Pancreas (tissue), 10 donors: ENCODE measurements around the gene AGBL4. TPM values are rescaled to one million over a fixed set of nuclear protein-coding genes. Genes with fewer than 3 reads are reported as not detected.

Experiments
- ATAC-seq, 4 donors: fragments of 200-7000 bp; cut with Tn5 transposase; one replicate each; pipeline versions ENCODE4 v1.8.0 to v1.9.1; 2020; ENCODE audit warnings: mild to moderate bottlenecking in 4 of 4, moderate library complexity in 4 of 4
- DNase-seq, 6 donors: peaks; one replicate each; pipeline ENCODE4 v3.0.0-alpha.2; 2020
- FAIRE-seq: peaks from 2 replicates; lab custom pipeline; 2012; peaks lifted over from hg19 to GRCh38; lab: Jason Lieb, UNC
- H3K27ac ChIP-seq, 4 donors: fragments of 200-600 bp; sonication (generic); 1 replicate in 3 of 4; 2 replicates in 1 of 4; pipeline versions ENCODE4 v1.5.0 to v1.8.0; 2020
- H3K27me3 ChIP-seq, 4 donors: fragments of 200-600 bp; one replicate each; pipeline ENCODE4 v1.8.0; 2021
- H3K36me3 ChIP-seq, 3 donors: fragments of 200-600 bp; sonication (generic) in 1 of 3; one replicate each; pipeline versions ENCODE4 v1.5.0 to v1.8.0; 2020 to 2021
- H3K4me1 ChIP-seq, 3 donors: fragments of 200-600 bp; one replicate each; pipeline ENCODE4 v1.8.0; 2021
- H3K4me3 ChIP-seq, 4 donors: fragments of 200-600 bp; sonication (generic) in 2 of 4; one replicate each; pipeline versions ENCODE4 v1.5.0 to v1.8.0; 2020 to 2021
- H3K9me3 ChIP-seq, 4 donors: fragments of 200-600 bp; one replicate each; pipeline ENCODE4 v1.8.0; 2021
- whole genome bisulfite sequencing, 2 donors: extraction: QIAGEN DNeasy Blood & Tissue Kit; methylation state at CpG; one replicate each; pipeline ENCODE4 v1.1.7; 2013; 5-methylcytosine and 5-hydroxymethylcytosine counted together
- intact Hi-C, 3 donors: fragments of 100-400 bp; cut with DNase I; formaldehyde crosslinking; loops; one replicate each; pipeline versions ENCODE4 v1.11.1 to v1.14.2; 2022
- polyA plus RNA-seq, 2 donors: library from polyadenylated mRNA; stranded (reverse); fragments of 200-250 nt; gene quantifications; one replicate each; pipeline ENCODE4 v1.2.3, GENCODE V29; 2013
- total RNA-seq, 6 donors: library from RNA; stranded (reverse); fragmentation: NEBNext Ultra II Directional in 4 of 6; extraction: Animal tissue kit (Norgen Biotek cat#: 25700) in 4 of 6; gene quantifications; one replicate each; pipeline versions ENCODE4 v1.2.1 to v1.2.4, GENCODE V29; 2021 to 2023
- TF ChIP-seq, protein P1 (sequence below), 4 donors: fragments of 200-600 bp; sonication (generic) in 3 of 4; IDR thresholded peaks; one replicate each; pipeline versions ENCODE4 v1.5.0 to v1.8.0; 2021; ENCODE audit warnings: antibody characterized with exemption in 4 of 4
- donor health status: healthy with polysubstance abuse.
- donor health status: DM: no; HTN: no; CAD: no; lungs with moderate emphysema.
- donor health status: DM: no; HTN: no; CAD: no.
- donor health status: control.
- donor health status: control.
- donor health status: Bipolar disorder and iron deficiency.
- donor health status: DM: yes; HTN: yes; CAD: no.
- donor health status: DM: no; HTN: no; CAD: no.
- donor health status: DM: no; HTN: no; CAD: no.
- donor health status: DM: yes; HTN: yes; CAD: no.

The AGBL4 gene
- total and polyA plus RNA-seq, 8 donors = 0.15 to 1.2 (median 0.59) TPM

DNA sequence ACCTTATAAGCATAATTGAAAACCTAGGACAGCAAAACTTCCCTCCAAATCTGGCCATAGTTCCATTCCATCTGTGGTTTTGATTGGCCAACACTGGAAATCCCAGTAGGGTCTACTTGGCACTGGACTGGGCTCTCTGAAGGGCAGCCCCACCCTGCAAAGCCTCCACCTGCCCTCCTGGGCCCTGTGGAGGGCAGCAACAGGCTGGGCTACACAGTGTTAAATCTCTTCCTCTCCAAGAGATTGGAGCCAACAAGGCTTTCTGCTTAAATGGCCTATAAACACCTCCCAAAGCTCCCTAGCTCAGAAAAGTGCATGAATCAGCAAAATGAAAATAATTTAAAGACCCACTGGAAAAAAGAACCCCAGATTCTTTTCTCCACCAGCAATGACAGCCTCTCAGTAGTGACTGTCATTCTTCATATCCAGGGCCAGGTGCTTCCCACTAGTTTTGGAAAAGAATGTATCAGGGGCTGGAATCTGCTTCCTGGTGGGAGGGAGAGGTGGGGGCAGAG is 1305.6 kb downstream of the AGBL4 start:
- TF ChIP-seq, protein P1, sequence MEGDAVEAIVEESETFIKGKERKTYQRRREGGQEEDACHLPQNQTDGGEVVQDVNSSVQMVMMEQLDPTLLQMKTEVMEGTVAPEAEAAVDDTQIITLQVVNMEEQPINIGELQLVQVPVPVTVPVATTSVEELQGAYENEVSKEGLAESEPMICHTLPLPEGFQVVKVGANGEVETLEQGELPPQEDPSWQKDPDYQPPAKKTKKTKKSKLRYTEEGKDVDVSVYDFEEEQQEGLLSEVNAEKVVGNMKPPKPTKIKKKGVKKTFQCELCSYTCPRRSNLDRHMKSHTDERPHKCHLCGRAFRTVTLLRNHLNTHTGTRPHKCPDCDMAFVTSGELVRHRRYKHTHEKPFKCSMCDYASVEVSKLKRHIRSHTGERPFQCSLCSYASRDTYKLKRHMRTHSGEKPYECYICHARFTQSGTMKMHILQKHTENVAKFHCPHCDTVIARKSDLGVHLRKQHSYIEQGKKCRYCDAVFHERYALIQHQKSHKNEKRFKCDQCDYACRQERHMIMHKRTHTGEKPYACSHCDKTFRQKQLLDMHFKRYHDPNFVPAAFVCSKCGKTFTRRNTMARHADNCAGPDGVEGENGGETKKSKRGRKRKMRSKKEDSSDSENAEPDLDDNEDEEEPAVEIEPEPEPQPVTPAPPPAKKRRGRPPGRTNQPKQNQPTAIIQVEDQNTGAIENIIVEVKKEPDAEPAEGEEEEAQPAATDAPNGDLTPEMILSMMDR (IDR thresholded peaks at IDR 0.05) = no peak
- intact Hi-C loops = no loop called here
- no peak for DNase-seq
- Histone ChIP-seq H3K36me3 (no peaks in the 10 kb centered on the region), H3K27ac (no peak overlapping the region), H3K4me1 (no peaks in the 10 kb centered on the region), H3K4me3 (no peak overlapping the region), H3K27me3 (no peaks in the 10 kb centered on the region), H3K9me3 (no peaks in the 10 kb centered on the region)
- ATAC-seq = no peak
- FAIRE-seq = no peak

DNA sequence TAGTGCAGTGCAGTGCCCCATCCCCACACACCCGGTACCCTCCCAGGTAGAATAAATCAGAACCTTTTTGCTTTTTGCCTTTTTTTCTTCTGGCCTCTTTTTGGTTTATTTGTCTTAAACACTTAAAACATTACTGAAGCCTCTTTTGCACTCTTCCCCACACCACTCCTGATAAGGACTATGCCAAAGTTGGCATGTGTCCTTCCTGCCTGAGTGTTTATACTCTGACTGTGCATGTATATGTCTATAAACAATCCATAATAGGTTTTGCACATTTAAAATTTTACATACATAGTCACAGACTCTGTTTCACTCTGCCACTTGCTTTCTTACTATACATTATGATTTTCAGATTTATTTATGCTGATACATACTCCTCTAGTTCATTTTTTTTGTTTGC is 1306.7 kb downstream of the AGBL4 start:
- TF ChIP-seq, protein P1 (IDR thresholded peaks at IDR 0.05) = no peak
- H3K4me1 ChIP-seq = no peaks in the 10 kb centered on the region
- H3K27me3 ChIP-seq = no peaks in the 10 kb centered on the region
- H3K9me3 ChIP-seq = no peaks in the 10 kb centered on the region
- FAIRE-seq (no peak), DNase-seq (no peak), ATAC-seq (no peak)
- WGBS, 2 donors = 92 to 95% methylated on average over 1 of the region's 1 CpG
- no peak overlapping the region for H3K4me3 ChIP-seq
- no peak overlapping the region for H3K27ac ChIP-seq
- no peaks in the 10 kb centered on the region for H3K36me3 ChIP-seq
- intact Hi-C loops = no loop called here

- intact Hi-C loops = no loop called here
- no peak overlapping the region for H3K27ac ChIP-seq
- H3K4me3 ChIP-seq = no peak overlapping the region
- no peaks in the 10 kb centered on the region for H3K36me3 ChIP-seq
- no peak for ATAC-seq
- no peaks in the 10 kb centered on the region for H3K27me3 ChIP-seq
- DNase-seq = no peak
- H3K4me1 ChIP-seq = no peaks in the 10 kb centered on the region
- TF ChIP-seq, protein P1 (IDR thresholded peaks at IDR 0.05) = no peak
- no peaks in the 10 kb centered on the region for H3K9me3 ChIP-seq
- 82 to 87% methylated on average over 5 of the region's 5 CpGs for WGBS, 2 donors
- no peak for FAIRE-seq
These were observed 1307.8 kb downstream of the AGBL4 start for GRCh38 chr1:48715921-48716320.

DNA sequence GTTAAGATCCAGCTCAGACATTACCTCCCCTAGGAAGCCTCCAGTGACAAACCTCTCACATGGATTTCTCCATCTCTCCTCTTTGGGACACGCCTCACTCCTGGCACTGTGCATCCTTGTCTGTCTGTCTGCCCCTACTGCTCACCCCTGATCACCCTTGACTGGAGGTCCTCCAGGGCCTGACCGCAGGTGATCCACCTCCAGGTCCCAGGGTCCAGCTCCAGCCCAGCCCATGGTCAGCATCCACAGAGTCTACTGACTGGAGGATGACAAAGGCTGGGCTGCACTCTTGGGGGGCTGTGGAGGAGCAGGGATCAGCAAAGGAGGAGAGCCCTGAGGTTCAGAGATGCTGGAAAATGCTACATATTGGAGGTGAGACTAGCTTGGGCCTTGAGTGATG is 1312.8 kb downstream of the AGBL4 start:
- Histone ChIP-seq H3K36me3 (no peaks in the 10 kb centered on the region), H3K27ac (no peak overlapping the region), H3K4me1 (no peaks in the 10 kb centered on the region), H3K4me3 (no peak overlapping the region), H3K27me3 (no peaks in the 10 kb centered on the region), H3K9me3 (no peaks in the 10 kb centered on the region)
- intact Hi-C loops = no loop called here
- FAIRE-seq = no peak
- no peak for DNase-seq
- WGBS, 2 donors = 86 to 90% methylated on average over 2 of the region's 2 CpGs
- TF ChIP-seq, protein P1 (IDR thresholded peaks at IDR 0.05) = no peak
- no peak for ATAC-seq

DNA sequence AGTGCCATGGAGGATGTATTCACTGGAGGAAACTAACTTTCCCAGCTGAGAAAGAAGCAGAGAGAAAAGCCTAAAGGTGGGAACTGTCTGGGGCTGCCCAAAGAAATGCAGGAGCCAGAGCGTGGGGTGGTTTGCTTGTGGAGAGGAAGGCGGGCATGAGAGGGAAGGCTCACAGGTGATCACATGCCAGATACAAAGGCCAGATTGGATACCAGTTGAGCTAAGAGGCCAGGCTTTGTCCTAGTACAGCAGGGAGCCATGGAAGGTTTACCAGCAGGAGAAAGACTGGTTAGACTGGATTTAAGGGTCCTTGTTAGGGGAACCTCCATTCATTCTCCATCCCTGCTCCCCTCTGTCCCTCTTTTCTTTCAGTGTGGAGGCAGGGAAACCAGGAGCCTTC is 1313.4 kb downstream of the AGBL4 start:
- Histone ChIP-seq H3K4me3 (no peak overlapping the region), H3K27ac (no peak overlapping the region), H3K9me3 (no peaks in the 10 kb centered on the region), H3K36me3 (no peaks in the 10 kb centered on the region), H3K4me1 (no peaks in the 10 kb centered on the region), H3K27me3 (no peaks in the 10 kb centered on the region)
- intact Hi-C loops = no loop called here
- ATAC-seq (no peak), DNase-seq (no peak), FAIRE-seq (no peak)
- WGBS, 2 donors = 83 to 84% methylated on average over 2 of the region's 2 CpGs
- TF ChIP-seq, protein P1 (IDR thresholded peaks at IDR 0.05) = no peak
